Right lobe of liver (tissue), 6 donors: Measurements from ENCODE around the gene S100PBP. TPM values are rescaled to one million over a fixed set of nuclear protein-coding genes. Genes with fewer than 3 reads are reported as not detected.

Experiments used
- ATAC-seq, 4 donors: fragments of 200-7000 bp; cut with Tn5 transposase; one replicate each; pipeline ENCODE4 v1.9.1; 2020; ENCODE audit warnings: mild to moderate bottlenecking in 4 of 4, moderate library complexity in 4 of 4
- DNase-seq, 3 donors: peaks; one replicate each; pipeline ENCODE4 v3.0.0-alpha.2; 2020
- H3K27ac ChIP-seq, 3 donors: fragments of 200-600 bp; one replicate each; pipeline ENCODE4 v1.8.0; 2022
- H3K27me3 ChIP-seq, 2 donors: fragments of 200-600 bp; one replicate each; pipeline ENCODE4 v1.8.0; 2022
- H3K36me3 ChIP-seq, 4 donors: fragments of 200-600 bp; sonication (generic) in 1 of 4; one replicate each; pipeline versions ENCODE4 v1.5.1 to v1.8.0; 2017 to 2022; ENCODE audit warnings: control low read depth in 1 of 4
- H3K4me1 ChIP-seq, 4 donors: fragments of 200-600 bp; sonication (generic) in 1 of 4; one replicate each; pipeline versions ENCODE4 v1.5.1 to v1.8.0; 2017 to 2022; ENCODE audit warnings: control low read depth in 1 of 4
- H3K4me3 ChIP-seq, 3 donors: fragments of 200-600 bp; one replicate each; pipeline ENCODE4 v1.8.0; 2022
- H3K9me3 ChIP-seq, 4 donors: fragments of 200-600 bp; sonication (generic) in 1 of 4; one replicate each; pipeline versions ENCODE4 v1.5.1 to v1.8.0; 2017 to 2022; ENCODE audit warnings: control low read depth in 1 of 4
- POLR2A ChIP-seq: fragments of 450-650 bp; IDR thresholded peaks from one replicate; pipeline ENCODE4 v1.6.1; 2017; ENCODE audit warnings: antibody characterized with exemption, mild to moderate bottlenecking
- WGBS: methylation state at CpG from one replicate; pipeline ENCODE4 v1.1.6; 2018; ENCODE audit warnings: low coverage, low lambda C conversion rate; ENCODE audit not compliant: insufficient coverage; ENCODE audit errors: missing lambda C conversion rate; 5-methylcytosine and 5-hydroxymethylcytosine counted together
- intact Hi-C, 2 donors: fragments of 100-400 bp; cut with DNase I; formaldehyde crosslinking; loops; one replicate each; pipeline versions ENCODE4 v1.11.2 to v1.14.1; 2022
- total RNA-seq, 6 experiments: library from RNA; depleted of rRNA in 2 of 6; stranded (reverse); fragments of >200 nt in 2 of 6; fragmentation: NEBNext Ultra II Directional in 3 of 6; extraction: Animal tissue kit (Norgen Biotek cat#: 25700) in 3 of 6; gene quantifications; one replicate each; pipeline versions ENCODE4 v1.1.0 to v1.2.4, GENCODE V29; 2016 to 2023
- TF ChIP-seq, protein P1 (sequence below), 4 donors: fragments of 200-600 bp in 3 of 4; fragments of 450-650 bp in 1 of 4; IDR thresholded peaks; one replicate each; pipeline versions ENCODE4 v1.5.1 to v1.8.0; 2016 to 2022; ENCODE audit warnings: antibody characterized with exemption in 4 of 4, mild to moderate bottlenecking in 2 of 4
- donor health status: DM: no; HTN: yes; CAD: no.
- donor health status: DM: no; HTN: no; CAD: no.
- donor health status: DM: no; HTN: no; CAD: no.
- donor health status: DM: no; HTN: yes; CAD: no.
- donor health status: DM: no; HTN: yes; CAD: no.

Gene S100PBP
- total RNA-seq, 6 experiments from 2014 or later = 7.6 to 14.6 (median 10.5) TPM

DNA sequence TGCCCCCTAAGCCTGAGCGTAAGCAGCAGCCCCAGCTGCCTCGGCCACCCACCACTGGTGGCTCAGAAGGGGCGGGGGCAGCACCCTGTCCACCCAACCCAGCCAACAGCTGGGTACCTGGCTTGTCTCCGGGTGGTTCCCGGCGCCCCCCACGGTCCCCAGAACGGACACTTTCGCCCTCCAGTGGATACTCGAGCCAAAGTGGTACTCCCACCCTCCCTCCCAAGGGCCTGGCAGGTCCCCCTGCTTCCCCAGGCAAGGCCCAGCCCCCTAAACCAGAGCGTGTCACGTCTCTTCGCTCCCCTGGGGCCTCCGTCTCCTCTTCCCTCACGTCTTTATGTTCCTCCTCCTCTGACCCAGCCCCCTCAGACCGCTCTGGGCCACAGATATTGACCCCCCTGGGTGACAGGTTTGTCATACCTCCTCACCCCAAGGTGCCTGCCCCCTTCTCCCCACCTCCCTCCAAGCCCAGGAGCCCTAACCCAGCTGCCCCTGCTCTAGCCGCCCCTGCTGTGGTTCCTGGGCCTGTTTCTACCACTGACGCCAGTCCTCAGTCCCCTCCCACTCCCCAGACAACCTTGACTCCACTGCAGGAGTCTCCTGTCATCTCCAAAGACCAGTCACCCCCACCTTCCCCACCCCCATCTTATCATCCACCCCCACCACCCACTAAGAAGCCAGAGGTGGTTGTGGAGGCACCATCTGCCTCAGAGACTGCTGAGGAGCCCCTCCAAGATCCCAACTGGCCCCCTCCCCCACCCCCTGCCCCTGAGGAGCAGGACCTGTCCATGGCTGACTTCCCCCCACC lies 46.5 kb upstream of the S100PBP start:
- Histone ChIP-seq H3K4me1 (no peaks in the 10 kb centered on the region), H3K9me3 (no peaks in the 10 kb centered on the region), H3K27me3 (no peaks in the 10 kb centered on the region), H3K36me3 (peaks cover 0 to 26% (median 8%) of the 10 kb centered on the region in 4 donors), H3K4me3 (no peak overlapping the region), H3K27ac (no peak overlapping the region)
- DNase-seq = no peak
- TF ChIP-seq, protein P1, sequence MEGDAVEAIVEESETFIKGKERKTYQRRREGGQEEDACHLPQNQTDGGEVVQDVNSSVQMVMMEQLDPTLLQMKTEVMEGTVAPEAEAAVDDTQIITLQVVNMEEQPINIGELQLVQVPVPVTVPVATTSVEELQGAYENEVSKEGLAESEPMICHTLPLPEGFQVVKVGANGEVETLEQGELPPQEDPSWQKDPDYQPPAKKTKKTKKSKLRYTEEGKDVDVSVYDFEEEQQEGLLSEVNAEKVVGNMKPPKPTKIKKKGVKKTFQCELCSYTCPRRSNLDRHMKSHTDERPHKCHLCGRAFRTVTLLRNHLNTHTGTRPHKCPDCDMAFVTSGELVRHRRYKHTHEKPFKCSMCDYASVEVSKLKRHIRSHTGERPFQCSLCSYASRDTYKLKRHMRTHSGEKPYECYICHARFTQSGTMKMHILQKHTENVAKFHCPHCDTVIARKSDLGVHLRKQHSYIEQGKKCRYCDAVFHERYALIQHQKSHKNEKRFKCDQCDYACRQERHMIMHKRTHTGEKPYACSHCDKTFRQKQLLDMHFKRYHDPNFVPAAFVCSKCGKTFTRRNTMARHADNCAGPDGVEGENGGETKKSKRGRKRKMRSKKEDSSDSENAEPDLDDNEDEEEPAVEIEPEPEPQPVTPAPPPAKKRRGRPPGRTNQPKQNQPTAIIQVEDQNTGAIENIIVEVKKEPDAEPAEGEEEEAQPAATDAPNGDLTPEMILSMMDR (IDR thresholded peaks at IDR 0.05) = no peak
- TF ChIP-seq POLR2A = no peak
- 68% methylated on average over 3 of the region's 18 CpGs for WGBS
- ATAC-seq = no peak
- intact Hi-C loops = loop anchor here (5.0 kb wide), 1 partner anchor 59 kb away; no protein-coding TSS in a partner anchor

DNA sequence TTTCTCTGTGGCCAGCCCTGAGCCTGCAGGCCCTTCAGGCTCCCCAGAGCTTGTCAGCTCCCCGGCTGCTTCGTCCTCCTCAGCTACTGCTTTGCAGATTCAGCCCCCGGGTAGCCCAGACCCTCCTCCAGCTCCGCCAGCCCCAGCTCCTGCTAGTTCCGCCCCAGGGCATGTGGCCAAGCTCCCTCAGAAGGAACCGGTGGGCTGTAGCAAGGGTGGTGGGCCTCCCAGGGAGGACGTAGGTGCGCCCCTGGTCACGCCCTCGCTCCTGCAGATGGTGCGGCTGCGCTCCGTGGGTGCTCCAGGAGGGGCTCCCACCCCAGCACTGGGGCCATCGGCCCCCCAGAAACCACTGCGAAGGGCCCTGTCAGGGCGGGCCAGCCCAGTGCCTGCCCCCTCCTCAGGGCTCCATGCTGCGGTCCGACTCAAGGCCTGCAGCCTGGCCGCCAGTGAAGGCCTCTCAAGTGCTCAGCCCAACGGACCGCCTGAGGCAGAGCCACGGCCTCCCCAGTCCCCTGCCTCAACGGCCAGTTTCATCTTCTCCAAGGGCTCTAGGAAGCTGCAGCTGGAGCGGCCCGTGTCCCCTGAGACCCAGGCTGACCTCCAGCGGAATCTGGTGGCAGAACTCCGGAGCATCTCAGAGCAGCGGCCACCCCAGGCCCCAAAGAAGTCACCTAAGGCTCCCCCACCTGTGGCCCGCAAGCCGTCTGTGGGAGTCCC lies 45.7 kb upstream of the S100PBP start:
- Histone ChIP-seq H3K4me3 (no peak overlapping the region), H3K4me1 (no peaks in the 10 kb centered on the region), H3K27ac (no peak overlapping the region), H3K36me3 (peaks cover 0 to 33% (median 11%) of the 10 kb centered on the region in 4 donors), H3K27me3 (no peaks in the 10 kb centered on the region), H3K9me3 (no peaks in the 10 kb centered on the region)
- ATAC-seq (no peak), DNase-seq (no peak)
- intact Hi-C loops = loop anchor here (5.0 kb wide), 1 partner anchor 59 kb away; no protein-coding TSS in a partner anchor
- TF ChIP-seq POLR2A = no peak
- TF ChIP-seq, protein P1 (IDR thresholded peaks at IDR 0.05) = no peak
- WGBS = 75% methylated on average over 4 of the region's 30 CpGs

DNA sequence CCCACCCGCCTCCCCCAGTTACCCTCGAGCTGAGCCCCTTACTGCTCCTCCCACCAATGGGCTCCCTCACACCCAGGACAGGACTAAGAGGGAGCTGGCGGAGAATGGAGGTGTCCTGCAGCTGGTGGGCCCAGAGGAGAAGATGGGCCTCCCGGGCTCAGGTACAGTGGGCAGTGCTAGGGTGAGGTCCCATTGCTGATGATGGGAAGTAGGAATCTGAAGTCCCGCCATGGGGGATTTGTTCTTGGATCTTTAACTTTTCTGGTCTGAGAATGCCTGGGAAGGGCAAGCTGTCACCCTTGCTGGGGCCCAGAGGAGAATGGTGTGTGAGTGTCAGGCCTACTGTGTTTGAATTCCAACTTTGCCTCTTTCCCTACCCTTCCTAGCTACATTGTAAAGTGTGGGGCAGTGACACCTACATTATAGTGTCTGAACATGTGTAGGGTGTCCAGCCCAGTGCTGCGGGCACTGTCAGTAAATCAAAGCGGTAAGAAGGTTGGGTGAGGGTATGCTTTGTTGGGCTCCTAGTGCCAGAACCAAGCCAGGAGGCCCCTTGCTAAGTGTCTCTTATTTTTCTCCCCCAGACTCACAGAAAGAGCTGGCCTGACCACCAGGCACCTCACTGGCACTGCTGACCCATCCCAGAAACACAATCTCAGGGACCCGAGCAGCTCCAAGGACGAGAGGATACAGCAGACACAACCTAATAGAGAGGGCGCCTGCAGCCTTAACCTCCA lies 45.0 kb upstream of the S100PBP start:
- peaks cover 0 to 36% (median 13%) of the 10 kb centered on the region in 4 donors for H3K36me3 ChIP-seq
- H3K9me3 ChIP-seq = no peaks in the 10 kb centered on the region
- peak in 1 of 4 donors; percentile 1 for ATAC-seq
- no peak overlapping the region for H3K4me3 ChIP-seq
- no peak for DNase-seq
- no peaks in the 10 kb centered on the region for H3K4me1 ChIP-seq
- no peaks in the 10 kb centered on the region for H3K27me3 ChIP-seq
- TF ChIP-seq, protein P1 (IDR thresholded peaks at IDR 0.05) = no peak
- no peak for TF ChIP-seq POLR2A
- intact Hi-C loops = loop anchor here (5.0 kb wide), 1 partner anchor 60 kb away; no protein-coding TSS in a partner anchor
- 86% methylated on average over 4 of the region's 10 CpGs for WGBS
- no peak overlapping the region for H3K27ac ChIP-seq

DNA sequence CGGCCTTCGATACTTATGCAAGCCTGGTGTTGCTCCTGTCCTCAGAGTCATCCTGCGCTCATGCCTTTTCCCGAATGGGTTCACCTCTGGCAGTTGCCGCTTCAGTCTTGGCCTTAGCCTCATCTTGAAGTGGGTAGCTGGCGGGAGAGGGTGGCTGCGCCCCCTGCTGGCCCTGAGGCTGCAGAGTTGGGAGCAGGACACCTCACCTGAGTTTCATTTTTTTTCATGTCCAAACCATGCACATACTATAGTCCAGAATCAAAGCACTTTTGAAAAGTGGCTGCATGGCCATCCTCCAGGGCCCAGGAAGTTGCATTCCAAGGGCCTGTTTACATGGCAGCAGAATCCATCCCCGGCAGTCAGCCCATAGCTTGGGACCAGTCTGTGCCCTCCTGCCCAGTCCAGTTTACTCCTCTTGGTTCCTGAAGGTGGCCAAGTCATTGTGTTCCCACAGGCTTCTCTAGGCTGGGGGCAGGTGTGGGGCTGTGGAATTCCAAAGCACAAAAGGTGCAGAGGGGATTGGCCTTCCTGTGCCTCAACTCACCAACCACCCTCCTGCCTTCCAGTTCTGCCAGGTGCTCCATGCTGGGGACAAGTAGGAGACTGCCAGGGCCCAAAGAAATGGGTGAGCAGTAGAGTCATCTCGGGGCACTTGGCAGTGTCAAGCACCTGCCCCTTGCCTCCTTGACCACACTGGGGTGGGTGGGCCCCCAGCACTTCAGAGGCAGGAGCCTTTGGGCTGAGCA lies 44.3 kb upstream of the S100PBP start:
- Histone ChIP-seq H3K36me3 (peaks cover 0 to 44% (median 14%) of the 10 kb centered on the region in 4 donors), H3K27me3 (no peaks in the 10 kb centered on the region), H3K27ac (no peak overlapping the region), H3K4me3 (no peak overlapping the region), H3K4me1 (no peaks in the 10 kb centered on the region), H3K9me3 (no peaks in the 10 kb centered on the region)
- ATAC-seq (peak; percentile 85 to 93 (median 86)), DNase-seq (peak; percentile 79 to 82 (median 81))
- intact Hi-C loops = loop anchor here (5.0 kb wide), 1 partner anchor 61 kb away; no protein-coding TSS in a partner anchor
- TF ChIP-seq, protein P1 (IDR thresholded peaks at IDR 0.05) = peak; percentile 91 to 96 (median 94)
- TF ChIP-seq POLR2A = no peak
- 24% methylated on average over 5 of the region's 9 CpGs for WGBS
